Thymus (tissue), 11 donors: ENCODE data around the gene NME2. TPM values are rescaled to one million over a fixed set of nuclear protein-coding genes. Genes with fewer than 3 reads are reported as not detected.
A peak's percentile ranks its signal among the peaks of the same experiment; 100 is the strongest.
"Not testable (repeated sequence)": the region's sequence is repeated elsewhere in the genome, so short reads cannot be mapped to it uniquely, and the experiment has no call there.

ENCODE experiments used
- DNase-seq, 9 donors: peaks; one replicate each; pipeline ENCODE4 v3.0.0-alpha.2; 2013; ENCODE audit warnings: low spot score in 9 of 9, low read depth in 6 of 9, missing footprints in 1 of 9
- H3K27ac ChIP-seq, 2 donors: one replicate each; pipeline ENCODE4 v1.5.1; 2013; ENCODE audit warnings: control low read depth in 1 of 2, low read depth in 1 of 2, low read length in 1 of 2, mild to moderate bottlenecking in 1 of 2, moderate library complexity in 1 of 2
- H3K27me3 ChIP-seq, 2 donors: one replicate each; pipeline ENCODE4 v1.5.1; 2013; ENCODE audit warnings: low read length in 1 of 2; ENCODE audit not compliant: control insufficient read depth in 2 of 2, insufficient read depth in 1 of 2
- H3K36me3 ChIP-seq, 2 donors: one replicate each; pipeline ENCODE4 v1.5.1; 2013; ENCODE audit warnings: low read length in 1 of 2, mild to moderate bottlenecking in 1 of 2, moderate library complexity in 1 of 2; ENCODE audit not compliant: control insufficient read depth in 2 of 2, insufficient read depth in 2 of 2
- H3K4me1 ChIP-seq, 2 donors: one replicate each; pipeline ENCODE4 v1.5.1; 2013; ENCODE audit warnings: low read length in 2 of 2; ENCODE audit not compliant: control insufficient read depth in 2 of 2, insufficient read depth in 2 of 2
- H3K4me3 ChIP-seq, 2 donors: one replicate each; pipeline ENCODE4 v1.5.1; 2013; ENCODE audit warnings: low read length in 2 of 2, control low read depth in 1 of 2, mild to moderate bottlenecking in 1 of 2
- H3K9me3 ChIP-seq, 2 donors: one replicate each; pipeline ENCODE4 v1.5.1; 2013; ENCODE audit warnings: low read length in 1 of 2, mild to moderate bottlenecking in 1 of 2; ENCODE audit not compliant: control insufficient read depth in 2 of 2, insufficient read depth in 1 of 2
- WGBS: extraction: QIAGEN DNeasy Blood & Tissue Kit; methylation state at CpG from one replicate; pipeline ENCODE4 v1.1.7; 2013; 5-methylcytosine and 5-hydroxymethylcytosine counted together
- polyA plus RNA-seq: library from polyadenylated mRNA; stranded (reverse); fragments of 200-250 nt; gene quantifications from one replicate; pipeline ENCODE4 v1.2.3, GENCODE V29; 2013
- total RNA-seq: library from RNA; stranded (reverse); fragments of 120-200 nt; gene quantifications from one replicate; pipeline ENCODE4 v1.2.4, GENCODE V29; 2013
- donor health status: healthy.

Gene NME2
- total and polyA plus RNA-seq, 2 donors, result 382 to 392 TPM

DNA sequence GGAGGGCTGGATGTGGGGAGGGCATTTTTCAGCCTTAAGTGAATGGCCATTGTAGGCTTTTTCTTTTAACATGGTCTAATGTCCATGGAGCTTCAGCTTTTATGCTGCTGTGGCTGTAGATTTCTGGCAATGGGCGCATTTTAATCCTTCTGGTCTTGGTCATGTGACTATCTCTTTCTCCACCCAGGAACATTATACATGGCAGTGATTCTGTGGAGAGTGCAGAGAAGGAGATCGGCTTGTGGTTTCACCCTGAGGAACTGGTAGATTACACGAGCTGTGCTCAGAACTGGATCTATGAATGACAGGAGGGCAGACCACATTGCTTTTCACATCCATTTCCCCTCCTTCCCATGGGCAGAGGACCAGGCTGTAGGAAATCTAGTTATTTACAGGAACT is 4.7 kb upstream of the NME2 start:
- H3K9me3 ChIP-seq, result no peaks in the 10 kb centered on the region
- whole genome bisulfite sequencing, result 58% methylated on average over 3 of the region's 3 CpGs
- peaks cover 0 to 8% of the 10 kb centered on the region in 2 donors for H3K4me1 ChIP-seq
- no peak overlapping the region for H3K4me3 ChIP-seq
- H3K27me3 ChIP-seq, result no peaks in the 10 kb centered on the region
- DNase-seq, result no peak
- H3K27ac ChIP-seq, result no peak overlapping the region
- peaks cover 26 to 31% of the 10 kb centered on the region in 2 donors for H3K36me3 ChIP-seq

DNA sequence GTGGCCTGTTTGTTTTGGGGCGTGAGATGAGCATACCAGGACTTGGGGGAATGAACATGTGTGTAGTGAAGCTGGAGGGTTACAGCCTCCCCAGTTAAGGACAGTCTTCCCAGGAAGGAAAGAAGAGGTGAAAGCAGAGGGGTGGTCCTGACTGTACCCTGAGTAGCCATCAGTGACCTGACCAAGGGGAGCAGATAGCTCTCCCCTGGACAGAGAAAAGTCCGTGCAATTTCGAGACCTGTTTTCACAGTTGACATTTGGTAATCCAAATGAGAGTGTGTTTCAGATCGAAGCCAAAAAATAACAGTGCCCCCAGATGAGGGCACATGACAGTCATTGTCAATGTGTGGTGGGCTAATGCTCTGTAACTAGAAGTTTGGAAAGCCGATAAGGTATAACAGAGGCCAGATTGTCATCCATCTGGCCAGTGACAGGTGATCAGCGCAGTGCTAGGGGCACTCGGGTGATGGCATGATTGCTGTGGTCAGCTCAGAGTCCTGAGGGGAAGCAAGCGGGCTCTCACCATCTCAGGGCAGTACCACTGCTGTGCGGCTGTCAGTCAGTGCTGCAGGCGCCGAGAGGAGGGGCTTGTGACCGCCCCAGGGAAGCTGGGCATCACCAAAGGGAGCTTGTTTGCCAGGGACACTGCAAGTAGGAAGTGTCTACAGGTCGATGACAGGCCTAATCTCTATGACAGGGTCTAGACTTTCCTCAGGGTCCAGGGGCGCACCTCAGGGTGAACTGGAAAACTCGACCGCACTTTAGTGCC is 1.1 kb upstream of the NME2 start:
- 92% methylated on average over 16 of the region's 16 CpGs for WGBS
- no peak for DNase-seq
- peaks cover 0 to 18% of the 10 kb centered on the region in 2 donors for H3K4me1 ChIP-seq

DNA sequence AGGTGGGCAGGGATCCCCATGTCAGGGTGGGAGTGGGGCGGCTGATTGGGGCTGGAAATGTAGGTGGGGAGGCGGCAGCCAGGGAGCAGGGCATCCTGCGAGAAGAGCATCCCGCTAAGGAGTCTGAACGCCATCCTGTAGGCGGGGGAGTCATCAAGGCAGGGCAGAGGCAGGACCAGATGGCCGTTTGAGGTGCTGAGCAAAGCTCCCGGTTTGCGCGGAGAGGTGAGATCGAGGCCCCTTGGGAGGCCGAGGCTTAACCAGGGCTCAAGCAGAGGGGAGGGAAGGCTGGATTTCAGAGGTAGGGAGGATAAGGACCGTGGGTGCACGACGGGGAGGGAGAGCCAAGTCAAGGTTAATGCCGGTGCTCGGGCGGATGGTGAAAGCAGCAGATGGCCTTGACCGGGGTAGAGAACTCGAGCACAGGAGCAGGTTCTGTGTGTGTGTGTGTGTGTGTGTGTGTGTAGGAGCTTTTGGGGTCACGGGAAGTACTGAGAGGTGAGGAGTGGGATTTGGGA is 472 bp upstream of the NME2 start:
- H3K27ac ChIP-seq, result peak overlapping the region; percentile 67 to 89
- peaks cover 0 to 18% of the 10 kb centered on the region in 2 donors for H3K4me1 ChIP-seq
- 31% methylated on average over 21 of the region's 21 CpGs for whole genome bisulfite sequencing
- no peaks in the 10 kb centered on the region for H3K9me3 ChIP-seq
- peak overlapping the region; percentile 78 to 80 for H3K4me3 ChIP-seq
- DNase-seq, result peak in 3 of 9 donors; percentile 6 to 42 (median 8)
- H3K27me3 ChIP-seq, result no peaks in the 10 kb centered on the region
- peaks cover 19 to 35% of the 10 kb centered on the region in 2 donors for H3K36me3 ChIP-seq

More for the DNA sequence above, 1.1 kb upstream of the NME2 start:
- Histone ChIP-seq H3K27me3 (no peaks in the 10 kb centered on the region), H3K27ac (no peak overlapping the region), H3K36me3 (peaks cover 21 to 33% of the 10 kb centered on the region in 2 donors), H3K4me3 (peak overlapping the region in 1 of 2 donors; percentile 80), H3K9me3 (no peaks in the 10 kb centered on the region)

DNA sequence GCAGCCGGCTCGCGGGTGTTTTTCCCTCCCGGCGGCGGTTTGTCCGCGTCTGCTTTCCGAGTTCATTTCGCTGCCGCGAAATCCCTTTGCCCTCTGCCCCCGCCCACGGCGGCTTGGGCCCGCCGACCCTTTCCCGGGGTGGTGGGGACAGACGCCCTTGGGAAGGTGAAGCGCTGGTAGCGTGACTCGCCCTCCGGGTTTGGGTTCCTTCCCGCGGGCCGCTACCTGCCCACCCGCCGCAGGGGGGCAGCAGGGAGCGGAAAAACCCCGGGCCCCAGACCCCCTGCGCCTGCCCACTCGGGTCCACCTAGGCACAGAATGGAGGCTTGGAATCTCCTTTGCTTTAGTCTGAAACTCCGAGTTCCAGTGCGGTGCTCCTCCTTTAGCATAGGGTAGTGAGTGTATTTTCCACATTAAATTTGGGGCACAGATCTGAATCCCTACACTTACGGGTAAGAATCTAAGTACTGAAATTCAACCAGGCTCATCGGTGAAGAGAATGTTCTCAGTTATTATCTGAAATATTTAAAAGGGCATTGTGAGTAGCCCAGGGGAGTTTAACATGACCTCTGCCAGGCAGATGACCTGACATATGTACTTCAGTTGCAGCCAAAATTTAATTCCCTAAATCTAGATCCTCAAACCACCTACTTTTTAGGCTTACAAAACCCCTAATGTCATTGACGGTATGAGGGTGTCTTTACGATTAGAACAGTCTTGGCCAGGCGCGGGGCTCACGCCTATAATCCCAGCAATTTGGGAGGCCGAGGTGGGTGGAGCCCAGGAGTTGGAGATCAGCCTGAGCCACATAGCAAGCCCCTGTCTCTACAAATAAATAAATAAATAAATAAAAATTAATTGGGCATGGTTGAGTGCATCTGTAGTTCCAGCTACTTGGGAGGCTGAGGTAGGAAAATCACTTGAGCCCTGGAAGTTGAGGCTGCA is 1.0 kb downstream of the NME2 start:
- WGBS, result 17% methylated on average over 42 of the region's 42 CpGs
- H3K27ac ChIP-seq, result peak overlapping the region; percentile 52 to 55
- H3K9me3 ChIP-seq, result no peaks in the 10 kb centered on the region
- peak overlapping the region; percentile 78 to 80 for H3K4me3 ChIP-seq
- DNase-seq, result peak in 7 of 9 donors; percentile 27 to 76 (median 47)
- peaks cover 0 to 18% of the 10 kb centered on the region in 2 donors for H3K4me1 ChIP-seq
- H3K27me3 ChIP-seq, result no peaks in the 10 kb centered on the region
- peaks cover 5 to 33% of the 10 kb centered on the region in 2 donors for H3K36me3 ChIP-seq

DNA sequence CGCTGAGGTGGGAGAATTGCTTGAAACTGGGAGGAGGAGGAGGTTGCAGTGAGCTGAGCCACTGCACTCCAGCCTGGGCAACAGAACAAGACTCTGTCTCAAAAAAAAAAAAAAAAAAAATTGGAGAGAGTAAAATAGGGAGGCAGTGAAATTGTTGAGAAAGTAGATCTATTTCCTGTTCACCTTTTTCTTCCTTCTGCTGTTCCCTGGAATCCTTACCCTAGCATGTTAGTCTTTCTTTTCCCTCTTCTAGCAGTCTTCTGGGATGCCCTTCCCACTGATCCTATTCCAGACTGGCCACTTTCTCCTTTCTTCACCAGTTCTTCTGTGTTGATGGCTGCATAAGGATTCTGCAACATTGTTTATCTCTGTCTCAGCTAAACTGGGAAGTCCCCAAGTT is 3.1 kb downstream of the NME2 start:
- no peaks in the 10 kb centered on the region for H3K9me3 ChIP-seq
- no peak overlapping the region for H3K27ac ChIP-seq
- peaks cover 7 to 31% of the 10 kb centered on the region in 2 donors for H3K36me3 ChIP-seq
- 98% methylated on average over 1 of the region's 1 CpG for WGBS
- H3K4me1 ChIP-seq, result peaks cover 0 to 18% of the 10 kb centered on the region in 2 donors
- no peak overlapping the region for H3K4me3 ChIP-seq
- DNase-seq, result no peak
- no peaks in the 10 kb centered on the region for H3K27me3 ChIP-seq

DNA sequence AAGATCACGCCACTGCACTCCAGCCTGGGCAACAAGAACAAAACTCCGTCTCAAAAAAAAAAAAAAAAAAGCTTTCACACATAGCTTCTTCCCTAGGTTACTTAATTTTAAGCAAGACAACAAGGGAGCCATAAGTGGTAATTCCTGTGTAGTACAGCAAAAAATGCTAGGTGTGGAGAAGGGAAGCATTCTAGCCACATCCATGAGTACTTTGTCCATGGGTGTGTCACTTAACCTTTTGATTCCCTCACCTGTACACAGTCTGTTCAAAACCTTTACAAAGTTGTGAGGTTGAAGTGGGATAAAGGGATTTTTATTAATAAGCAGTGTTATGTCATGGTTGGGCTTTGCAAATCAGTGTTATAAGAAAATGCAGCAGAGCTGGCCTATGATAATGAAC is 4.5 kb downstream of the NME2 start:
- Histone ChIP-seq H3K36me3 (peaks cover 16 to 31% of the 10 kb centered on the region in 2 donors), H3K27me3 (no peaks in the 10 kb centered on the region), H3K4me1 (peaks cover 0 to 13% of the 10 kb centered on the region in 2 donors), H3K27ac (no peak overlapping the region), H3K9me3 (no peaks in the 10 kb centered on the region), H3K4me3 (no peak overlapping the region)
- no peak for DNase-seq
- 92% methylated on average over 2 of the region's 2 CpGs for WGBS

DNA sequence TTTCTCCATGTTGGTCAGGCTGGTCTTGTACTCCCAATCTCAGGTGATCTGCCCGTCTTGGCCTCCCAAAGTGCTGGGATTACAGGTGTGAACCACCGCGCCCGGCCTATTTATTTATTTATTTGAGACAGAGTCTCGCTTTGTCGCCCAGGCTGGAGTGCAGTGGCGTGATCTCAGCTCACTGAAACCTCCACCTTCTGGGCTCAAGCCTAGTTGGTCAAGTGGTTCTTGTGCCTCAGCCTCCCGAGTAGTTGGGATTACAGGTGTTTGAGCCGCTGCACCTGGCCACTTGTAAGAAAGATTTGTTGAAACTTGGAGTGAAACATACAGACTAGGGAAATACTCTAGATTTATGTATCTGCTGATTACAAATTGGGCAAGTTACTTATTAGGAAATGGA is 5.8 kb downstream of the NME2 start:
- H3K4me3 ChIP-seq, H3K27ac ChIP-seq, H3K4me1 ChIP-seq, H3K27me3 ChIP-seq, H3K9me3 ChIP-seq, DNase-seq: not testable (repeated sequence)
- peaks cover 16 to 35% of the 10 kb centered on the region in 2 donors for H3K36me3 ChIP-seq
- WGBS, result 88% methylated on average over 9 of the region's 9 CpGs

DNA sequence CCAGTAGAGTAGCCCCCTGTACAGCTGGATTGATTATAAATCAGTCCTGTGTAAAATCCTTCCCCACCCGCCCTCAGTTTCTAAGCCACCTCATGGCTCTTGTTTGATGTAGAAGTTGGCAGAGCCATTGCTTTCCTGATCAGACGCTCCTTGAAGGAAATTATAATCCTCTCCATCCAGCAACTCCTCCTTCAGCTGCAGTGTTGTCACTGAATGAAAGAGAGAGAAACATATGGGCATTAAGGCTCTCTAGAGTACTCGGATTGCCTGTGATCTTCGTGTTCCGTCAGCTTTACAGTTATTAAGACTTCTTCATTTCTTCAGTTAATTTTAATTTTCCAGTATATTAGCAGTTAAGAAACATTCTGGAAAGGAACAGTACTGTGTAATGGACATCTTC is 14.3 kb downstream of the NME2 start:
- peaks cover 20 to 44% of the 10 kb centered on the region in 2 donors for H3K36me3 ChIP-seq
- H3K9me3 ChIP-seq, result no peaks in the 10 kb centered on the region
- H3K27me3 ChIP-seq, result no peaks in the 10 kb centered on the region
- 97% methylated on average over 5 of the region's 5 CpGs for WGBS
- H3K4me3 ChIP-seq, result no peak overlapping the region
- no peak for DNase-seq
- no peaks in the 10 kb centered on the region for H3K4me1 ChIP-seq
- no peak overlapping the region for H3K27ac ChIP-seq
